GM12874 (cell line): ENCODE data around the gene IFT74.

Experiments used
- TF ChIP-seq, protein P1 (sequence below): IDR thresholded peaks from 2 replicates; pipeline ENCODE4 v1.5.1; 2011; ENCODE audit warnings: low read depth, mild to moderate bottlenecking, control low read depth, low read length, moderate library complexity; ENCODE audit not compliant: insufficient read depth

IFT74 gene

DNA sequence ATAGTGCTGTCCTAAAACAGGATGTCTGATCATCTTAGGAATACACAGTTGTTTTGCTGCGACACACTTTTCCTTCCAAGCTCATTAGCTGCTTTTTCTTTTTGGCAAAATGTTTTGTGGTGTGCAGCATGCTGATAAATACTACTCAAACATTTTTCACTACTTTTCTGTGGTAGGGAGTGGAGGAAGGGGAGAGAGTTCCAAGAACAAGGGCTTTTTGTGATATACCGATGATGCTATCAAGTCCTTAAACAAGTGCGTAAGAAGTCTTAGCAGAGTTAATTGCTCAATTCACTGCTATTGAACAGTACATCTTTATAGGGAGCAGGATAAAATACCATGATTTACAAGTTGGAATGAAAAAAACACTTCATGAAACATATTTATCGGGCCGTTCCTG lies 129.2 kb downstream of the IFT74 start:
- TF ChIP-seq, protein P1, sequence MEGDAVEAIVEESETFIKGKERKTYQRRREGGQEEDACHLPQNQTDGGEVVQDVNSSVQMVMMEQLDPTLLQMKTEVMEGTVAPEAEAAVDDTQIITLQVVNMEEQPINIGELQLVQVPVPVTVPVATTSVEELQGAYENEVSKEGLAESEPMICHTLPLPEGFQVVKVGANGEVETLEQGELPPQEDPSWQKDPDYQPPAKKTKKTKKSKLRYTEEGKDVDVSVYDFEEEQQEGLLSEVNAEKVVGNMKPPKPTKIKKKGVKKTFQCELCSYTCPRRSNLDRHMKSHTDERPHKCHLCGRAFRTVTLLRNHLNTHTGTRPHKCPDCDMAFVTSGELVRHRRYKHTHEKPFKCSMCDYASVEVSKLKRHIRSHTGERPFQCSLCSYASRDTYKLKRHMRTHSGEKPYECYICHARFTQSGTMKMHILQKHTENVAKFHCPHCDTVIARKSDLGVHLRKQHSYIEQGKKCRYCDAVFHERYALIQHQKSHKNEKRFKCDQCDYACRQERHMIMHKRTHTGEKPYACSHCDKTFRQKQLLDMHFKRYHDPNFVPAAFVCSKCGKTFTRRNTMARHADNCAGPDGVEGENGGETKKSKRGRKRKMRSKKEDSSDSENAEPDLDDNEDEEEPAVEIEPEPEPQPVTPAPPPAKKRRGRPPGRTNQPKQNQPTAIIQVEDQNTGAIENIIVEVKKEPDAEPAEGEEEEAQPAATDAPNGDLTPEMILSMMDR, result no peak

DNA sequence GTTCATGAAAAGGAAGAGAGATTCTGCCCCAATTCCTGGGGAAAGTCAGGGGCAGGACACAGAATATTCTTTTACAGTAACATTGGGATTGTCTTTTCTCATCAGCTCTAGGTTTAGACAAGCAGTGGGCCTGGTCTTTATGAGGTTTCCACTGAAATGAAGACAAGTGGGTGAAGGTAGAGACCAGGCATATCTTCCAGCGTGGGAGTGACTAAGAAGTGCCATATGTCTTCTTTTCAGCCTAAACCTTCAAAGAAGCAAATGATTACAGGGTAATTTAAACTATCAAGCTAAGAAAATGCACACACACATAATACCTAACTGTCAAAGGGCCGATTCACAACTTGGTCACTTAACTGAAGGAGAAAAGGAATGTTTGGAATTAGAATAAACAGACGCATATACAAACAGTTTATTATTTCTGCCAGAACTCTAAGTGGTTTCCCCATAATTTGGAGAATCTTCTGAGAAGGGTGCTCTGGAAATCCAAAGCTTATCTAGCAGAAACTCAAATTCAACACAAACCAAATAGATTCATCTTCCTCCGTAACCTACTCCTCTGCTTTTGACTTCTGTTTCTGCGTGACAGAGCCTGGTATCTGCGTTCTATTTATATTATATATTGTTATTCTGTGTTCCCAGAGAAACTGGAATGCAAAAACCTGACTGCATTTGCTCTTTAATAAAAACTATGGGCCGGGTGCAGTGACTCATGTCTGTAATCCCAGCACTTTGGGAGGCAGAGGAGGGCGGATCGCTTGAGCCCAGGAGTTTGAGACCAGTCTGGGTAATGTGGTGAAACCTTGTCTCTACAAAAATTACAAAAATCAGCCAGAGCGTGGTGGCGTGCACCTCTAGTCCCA lies 130.8 kb downstream of the IFT74 start:
- TF ChIP-seq, protein P1, result no peak

DNA sequence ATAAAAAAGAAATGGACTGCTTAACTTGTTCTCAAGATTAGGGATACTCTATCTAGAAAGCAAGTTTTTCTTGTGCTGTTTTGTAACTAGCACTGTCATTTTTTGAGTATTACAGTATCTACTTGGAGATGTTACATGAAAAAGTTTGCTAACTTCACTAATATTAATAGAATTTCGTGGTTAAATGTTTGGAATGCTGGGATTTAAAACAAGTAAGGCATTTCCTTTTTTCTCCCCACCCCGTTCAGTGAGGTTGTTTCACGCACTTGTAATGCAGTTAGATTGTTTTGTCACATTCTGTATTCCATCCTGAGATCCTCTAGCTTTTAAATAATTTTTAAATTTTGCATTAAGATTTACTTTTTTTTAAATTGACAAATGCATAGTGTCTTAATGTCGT lies 132.8 kb downstream of the IFT74 start:
- TF ChIP-seq, protein P1, result no peak

DNA sequence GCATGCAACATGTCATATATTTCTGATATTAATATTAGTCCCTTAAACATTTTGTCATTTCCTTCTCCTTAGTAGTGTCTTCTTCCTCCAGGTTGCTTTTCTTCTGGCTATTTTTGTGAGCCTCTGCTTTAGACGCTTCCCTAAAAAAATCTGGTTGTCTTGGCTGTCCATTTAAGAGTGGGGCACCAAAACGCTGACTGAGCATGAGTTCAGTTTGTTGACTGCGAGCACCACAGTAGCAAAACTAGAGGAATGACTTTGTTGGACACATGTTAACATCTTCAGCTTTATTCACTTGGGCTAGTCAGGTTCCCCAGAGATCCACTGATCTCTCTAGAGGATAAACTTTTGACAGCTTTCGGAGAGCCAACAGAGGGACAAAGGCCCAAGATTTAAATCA lies 133.5 kb downstream of the IFT74 start:
- TF ChIP-seq, protein P1, result no peak

DNA sequence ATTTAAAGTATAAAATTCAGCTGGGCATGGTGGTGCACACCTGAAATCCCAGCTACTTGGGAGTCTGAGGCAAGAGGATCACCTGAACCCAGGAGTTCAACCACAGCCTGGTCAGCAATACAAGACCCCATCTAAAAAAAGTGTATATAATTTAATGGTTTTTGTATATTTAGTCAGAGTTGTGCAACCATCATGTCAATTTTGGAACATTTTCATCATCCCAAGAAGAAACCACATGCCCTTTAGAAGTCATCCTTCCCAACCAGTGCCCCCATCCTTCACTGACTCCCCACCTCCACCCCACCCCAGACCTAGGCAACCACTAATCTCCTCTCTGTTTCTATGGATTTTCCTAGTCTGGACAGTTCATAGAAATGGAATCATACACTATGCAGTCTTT lies 134.0 kb downstream of the IFT74 start:
- TF ChIP-seq, protein P1, result no peak

DNA sequence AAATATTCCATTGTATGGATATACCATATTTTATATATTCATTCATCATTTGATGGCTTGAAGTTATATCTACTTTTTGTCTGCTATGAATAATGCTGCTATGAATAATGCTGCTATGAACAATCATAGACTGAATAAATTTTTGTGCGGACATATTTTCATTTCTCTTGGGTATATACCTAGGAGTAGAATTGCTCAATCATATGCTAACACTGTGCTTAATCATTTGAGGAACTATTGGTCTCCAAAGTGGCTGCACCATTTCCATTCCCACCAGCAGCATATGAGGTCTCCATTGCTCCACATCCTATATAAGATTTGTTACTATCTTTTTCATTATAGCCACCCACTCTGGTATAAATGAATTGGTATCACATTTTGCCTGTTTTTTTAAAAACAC lies 134.5 kb downstream of the IFT74 start:
- TF ChIP-seq, protein P1, result no peak

DNA sequence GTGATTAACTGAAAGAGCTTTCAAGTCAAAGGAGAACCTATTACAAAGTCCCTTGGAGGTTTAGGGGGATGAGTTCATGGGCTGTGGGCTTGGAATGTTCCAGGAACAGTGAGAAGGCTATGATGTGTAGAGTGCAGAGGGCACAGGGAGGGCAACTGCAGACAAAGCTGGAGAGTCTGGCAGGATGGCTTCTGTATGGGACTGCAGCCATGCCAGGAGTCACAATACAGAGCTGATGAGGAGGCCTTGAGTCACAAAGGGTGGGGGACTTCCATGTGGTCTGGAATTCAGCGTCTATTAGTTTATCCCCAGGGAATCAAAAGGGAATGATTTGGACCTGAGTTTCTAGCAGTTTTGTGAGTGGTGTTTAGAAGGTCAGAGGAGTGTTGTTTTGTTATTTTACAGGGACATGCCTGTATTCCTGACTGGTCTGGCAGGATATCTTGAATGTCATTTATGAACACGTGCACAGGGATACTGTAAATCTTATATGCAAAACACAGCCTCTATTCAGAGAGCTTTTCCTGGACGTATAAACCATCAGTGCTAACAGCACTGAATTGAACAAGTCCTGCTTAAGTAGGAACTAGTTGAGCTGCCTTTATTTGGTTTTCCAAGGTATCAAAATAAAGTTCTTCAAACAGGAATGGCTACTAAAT lies 138.6 kb downstream of the IFT74 start:
- TF ChIP-seq, protein P1, result no peak
